Measurements from ENCODE around the gene FILIP1.
A peak's percentile ranks its signal among the peaks of the same experiment; 100 is the strongest.

The FILIP1 gene

GRCh38 chr6:75268121-75268987, 225.2 kb downstream of the FILIP1 start:
- DNase-seq (ENCODE audit: low spot score): no peak

DNA sequence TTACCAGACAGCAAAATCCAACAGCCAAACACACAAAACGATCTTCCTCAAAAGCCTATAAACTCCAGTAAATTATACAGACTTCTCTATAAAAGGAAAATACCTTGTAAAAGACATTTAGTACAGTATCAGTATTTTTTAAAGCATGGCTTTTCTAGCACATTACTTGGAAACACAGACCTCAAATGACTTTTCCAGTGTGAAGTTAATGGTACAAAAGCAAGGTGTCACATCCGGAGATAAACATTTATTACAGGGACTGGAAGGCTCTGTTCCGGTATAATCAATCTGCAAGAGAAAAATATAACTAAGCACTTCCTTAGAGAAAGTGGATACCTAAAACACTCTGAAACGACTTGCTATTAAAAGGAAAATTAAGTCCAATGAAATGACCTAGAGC, 226.1 kb downstream of the FILIP1 start:
- DNase-seq (ENCODE audit: low spot score): no peak

- DNase-seq (ENCODE audit: low spot score): no peak
Measured at GRCh38 chr6:75266716-75267291, 226.8 kb downstream of the FILIP1 start.

DNA sequence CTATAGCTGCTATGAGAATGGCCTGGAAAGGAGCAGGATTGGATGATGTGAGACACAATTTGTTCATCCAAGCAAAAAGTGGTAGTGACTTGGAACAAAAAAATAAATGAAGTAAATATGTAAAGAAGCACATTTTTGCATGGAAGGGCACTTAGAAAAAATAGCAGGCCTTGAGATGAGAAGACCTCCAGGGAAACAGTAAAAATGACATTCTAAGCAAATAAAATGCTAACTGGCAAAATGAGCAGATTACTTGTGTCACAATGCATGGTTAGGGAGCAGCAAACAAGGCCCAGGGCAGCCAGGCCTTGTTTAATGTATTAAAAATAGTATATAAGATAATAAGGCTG, 230.2 kb downstream of the FILIP1 start:
- no peak for DNase-seq (ENCODE audit: low spot score)

DNA sequence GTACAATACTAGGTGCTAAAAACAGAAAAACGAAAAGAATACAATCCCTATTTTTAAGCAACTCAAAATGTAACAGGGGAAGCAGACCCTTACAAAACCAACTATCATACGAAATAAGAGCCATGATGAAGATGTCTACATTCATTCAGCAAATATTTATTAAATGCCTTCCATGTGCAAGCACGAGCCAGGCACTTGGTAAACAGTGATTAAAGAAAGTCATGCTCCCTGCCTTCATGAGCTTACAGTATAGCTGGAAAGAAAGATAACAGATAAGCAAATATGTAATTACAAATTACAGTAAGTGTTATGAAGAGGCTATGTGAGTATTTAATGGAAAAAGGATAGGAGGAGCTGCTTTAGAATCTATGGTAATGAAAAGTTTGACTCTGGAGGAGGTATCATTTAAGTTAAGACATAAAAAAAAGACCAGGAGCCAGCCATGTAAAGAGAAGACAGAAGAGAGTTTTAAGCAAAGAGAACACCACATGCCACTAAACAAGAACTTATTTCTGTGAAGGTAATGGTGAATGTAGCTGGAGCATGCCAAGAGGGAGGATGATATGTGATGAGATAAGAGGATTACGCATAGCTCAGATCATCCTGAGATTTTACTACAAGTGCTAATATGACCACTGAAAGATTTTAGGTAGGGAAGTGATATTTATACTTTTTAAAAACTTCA, 230.7 kb downstream of the FILIP1 start:
- no peak for DNase-seq (ENCODE audit: low spot score)

GRCh38 chr6:75261299-75261698, 232.3 kb downstream of the FILIP1 start:
- DNase-seq (ENCODE audit: low spot score): no peak

DNA sequence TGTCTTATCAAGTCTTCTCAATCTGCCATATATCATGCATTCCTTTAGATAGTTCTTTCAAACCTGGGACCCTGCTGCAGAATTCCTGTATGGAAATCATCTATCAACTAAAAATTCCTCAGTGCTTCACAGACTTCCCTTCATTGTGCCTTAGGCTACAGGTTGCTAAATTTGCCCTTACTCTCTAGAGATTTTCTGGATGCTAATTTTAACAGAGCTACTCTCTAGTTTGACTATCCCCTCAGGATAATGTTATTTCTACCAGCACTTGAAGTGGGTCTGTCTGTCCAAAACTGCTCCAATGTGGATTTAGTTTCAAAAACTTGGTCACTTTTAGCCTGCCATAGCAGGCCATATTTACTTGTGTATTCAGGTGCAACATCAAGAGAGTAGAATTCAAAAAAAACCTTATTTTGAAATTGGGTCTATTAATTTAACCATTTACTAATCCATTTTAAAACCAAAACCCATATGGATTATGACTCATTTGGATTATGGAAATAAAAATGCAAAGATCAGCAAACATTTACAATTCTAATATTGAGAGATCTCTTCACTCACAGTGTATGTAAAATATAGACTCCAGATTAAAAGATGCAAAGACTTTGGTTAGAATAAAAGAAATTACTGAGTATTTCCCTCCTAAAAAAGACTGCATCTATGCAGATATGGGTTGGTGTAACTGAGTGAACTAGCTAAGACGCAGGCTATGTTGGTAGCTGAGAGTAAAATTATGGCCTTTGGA, 236.1 kb downstream of the FILIP1 start:
- no peak for DNase-seq (ENCODE audit: low spot score)

GRCh38 chr6:75250552-75250951, 243.0 kb downstream of the FILIP1 start:
- no peak for DNase-seq (ENCODE audit: low spot score)

DNA sequence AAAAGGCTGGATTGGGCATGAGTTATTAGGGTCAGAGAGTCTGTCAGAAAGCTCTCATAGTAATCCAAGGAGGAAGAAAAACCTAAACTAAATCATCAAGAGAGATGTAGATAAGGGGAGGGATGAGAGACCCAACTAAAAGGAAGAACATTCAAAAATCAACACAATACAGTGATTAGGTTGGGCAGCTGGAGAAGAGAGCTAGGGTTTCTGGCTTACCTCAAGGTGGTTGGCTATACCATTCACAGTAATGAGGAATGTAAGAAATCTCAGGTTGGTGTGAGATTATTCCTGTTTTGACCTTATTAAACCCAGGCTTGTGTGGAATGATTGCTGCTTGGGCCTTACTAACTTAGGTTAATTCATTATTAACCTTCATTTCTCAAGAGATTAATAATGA, 243.8 kb downstream of the FILIP1 start:
- no peak for DNase-seq (ENCODE audit: low spot score)

- no peak for DNase-seq (ENCODE audit: low spot score)
Measured at GRCh38 chr6:75246386-75246785, 247.2 kb downstream of the FILIP1 start.

GRCh38 chr6:75244063-75244584, 249.5 kb downstream of the FILIP1 start:
- DNase-seq (ENCODE audit: low spot score): peak; percentile 3

GRCh38 chr6:75243333-75244062, 250.1 kb downstream of the FILIP1 start, which contains the start of gene COX7A2:
Gene COX7A2 (minus strand): TSS chr6:75243801. CDS start chr6:75243734, 67 bp downstream.
- DNase-seq (ENCODE audit: low spot score): peak; percentile 85
